Ishikawa (cell line): ENCODE measurements around the gene MAP3K5.
A peak's percentile ranks its signal among the peaks of the same experiment; 100 is the strongest.

Source experiments
- CEBPB ChIP-seq: IDR thresholded peaks from 2 replicates; pipeline ENCODE4 v1.6.1; 2012
- CREB1 ChIP-seq: IDR thresholded peaks from 2 replicates; pipeline ENCODE4 v1.6.1; 2012; ENCODE audit warnings: low read depth
- EGR1 ChIP-seq: IDR thresholded peaks from 2 replicates; pipeline ENCODE4 v1.6.1; 2012
- EP300 ChIP-seq: IDR thresholded peaks from 2 replicates; pipeline ENCODE4 v1.6.1; 2012; ENCODE audit warnings: borderline replicate concordance
- FOXM1 ChIP-seq: IDR thresholded peaks from 2 replicates; pipeline ENCODE4 v1.6.1; 2012; ENCODE audit warnings: low read depth, borderline replicate concordance
- NFIC ChIP-seq: IDR thresholded peaks from 2 replicates; pipeline ENCODE4 v1.6.1; 2012
- RAD21 ChIP-seq: IDR thresholded peaks from 2 replicates; pipeline ENCODE4 v1.6.1; 2012; ENCODE audit warnings: low read depth
- TAF1 ChIP-seq: IDR thresholded peaks from 2 replicates; pipeline ENCODE4 v1.6.1; 2012; ENCODE audit warnings: low read depth, mild to moderate bottlenecking
- TCF12 ChIP-seq: IDR thresholded peaks from 2 replicates; pipeline ENCODE4 v1.6.1; 2012; ENCODE audit warnings: low read depth
- TEAD4 ChIP-seq: IDR thresholded peaks from 2 replicates; pipeline ENCODE4 v1.6.1; 2012
- YY1 ChIP-seq: IDR thresholded peaks from 2 replicates; pipeline ENCODE4 v1.6.1; 2012; ENCODE audit warnings: low read depth
- ZBTB7A ChIP-seq: IDR thresholded peaks from 2 replicates; pipeline ENCODE4 v1.6.1; 2012; ENCODE audit warnings: low read depth
- TF ChIP-seq, protein P1 (sequence below): IDR thresholded peaks from 2 replicates; pipeline ENCODE4 v1.6.1; 2012
- TF ChIP-seq, protein P2 (sequence below): IDR thresholded peaks from 2 replicates; pipeline ENCODE4 v1.6.1; 2012; ENCODE audit warnings: low read depth, mild to moderate bottlenecking
- TF ChIP-seq, protein P3 (sequence below): IDR thresholded peaks from 2 replicates; pipeline ENCODE4 v1.6.1; 2012

Gene MAP3K5

DNA sequence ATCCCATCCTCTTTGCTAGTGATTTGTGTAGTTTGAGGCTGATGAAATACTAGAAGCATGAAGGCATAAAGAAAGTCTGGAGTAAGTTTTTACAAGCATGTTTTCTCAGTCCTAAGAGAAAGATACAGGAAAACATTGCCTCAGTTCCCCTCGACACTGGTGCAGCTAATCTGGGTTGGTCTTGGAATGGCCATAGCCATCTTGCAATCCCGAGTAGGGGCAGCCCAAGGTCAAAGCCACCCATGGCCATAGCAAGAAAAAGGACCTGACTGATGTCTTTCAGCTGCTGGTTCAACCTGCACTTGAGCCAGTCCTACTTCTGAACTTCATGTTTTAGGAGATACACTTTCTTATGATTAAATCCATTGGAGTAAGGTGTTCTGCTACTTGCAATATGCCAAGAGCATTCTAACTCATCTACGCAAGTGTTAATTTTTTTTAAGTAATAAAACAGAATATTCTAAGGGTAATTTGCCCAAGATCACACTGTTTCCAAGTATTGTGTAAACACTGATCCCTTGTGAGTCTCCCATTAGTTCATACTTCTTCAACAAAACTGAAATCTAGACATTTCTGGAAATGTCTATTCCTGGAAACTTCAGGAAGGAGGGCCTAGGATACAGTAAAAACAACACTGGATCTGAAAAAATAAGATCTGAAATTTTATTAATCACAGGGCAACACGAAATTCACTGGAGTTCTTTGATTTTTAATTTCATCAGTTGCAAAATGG is 108.9 kb downstream of the MAP3K5 start:
- TF ChIP-seq, protein P1, sequence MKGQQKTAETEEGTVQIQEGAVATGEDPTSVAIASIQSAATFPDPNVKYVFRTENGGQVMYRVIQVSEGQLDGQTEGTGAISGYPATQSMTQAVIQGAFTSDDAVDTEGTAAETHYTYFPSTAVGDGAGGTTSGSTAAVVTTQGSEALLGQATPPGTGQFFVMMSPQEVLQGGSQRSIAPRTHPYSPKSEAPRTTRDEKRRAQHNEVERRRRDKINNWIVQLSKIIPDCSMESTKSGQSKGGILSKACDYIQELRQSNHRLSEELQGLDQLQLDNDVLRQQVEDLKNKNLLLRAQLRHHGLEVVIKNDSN, result no peak
- TF ChIP-seq CREB1 (no peak), RAD21 (no peak), ZBTB7A (no peak)

DNA sequence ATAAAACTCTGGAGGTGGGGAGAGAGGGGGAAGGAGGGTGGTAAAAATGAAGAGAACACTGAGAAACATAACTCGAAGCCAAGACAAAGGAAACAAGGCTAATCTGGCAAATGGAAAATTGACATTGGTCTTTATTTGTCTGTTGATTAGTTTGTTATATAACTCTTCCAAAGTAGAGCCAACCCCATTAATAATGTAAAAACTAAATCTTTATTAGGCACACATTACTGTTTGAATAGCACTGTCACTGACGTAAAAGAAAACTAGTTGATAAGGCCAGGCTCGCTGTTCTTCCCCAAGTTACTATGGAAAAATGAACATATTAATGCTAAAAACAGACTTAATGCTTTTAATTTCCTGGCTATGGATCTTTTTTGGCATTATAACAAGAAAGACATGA is 110.0 kb downstream of the MAP3K5 start:
- TF ChIP-seq FOXM1 (no peak), TCF12 (no peak), YY1 (no peak)

DNA sequence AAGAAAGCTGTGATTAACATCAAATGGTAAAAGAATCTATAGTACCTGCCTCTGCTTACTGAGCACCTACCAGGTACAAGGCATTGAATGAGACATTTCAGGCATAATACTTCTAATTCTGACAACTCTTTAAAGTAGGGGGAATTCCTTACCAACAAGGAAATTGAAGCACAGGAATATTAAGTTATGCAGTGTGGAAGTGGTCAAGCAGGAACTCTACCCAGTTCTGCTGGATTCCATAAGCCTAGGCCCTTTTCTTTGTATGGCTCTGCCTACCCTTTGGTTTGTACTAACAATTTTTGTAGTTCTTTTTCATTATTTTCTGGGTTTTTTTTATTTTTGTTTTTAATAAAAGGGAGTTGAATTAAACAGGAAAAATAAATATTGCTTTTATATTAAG is 114.5 kb downstream of the MAP3K5 start:
- TF ChIP-seq YY1, result no peak
- TF ChIP-seq NFIC, result no peak
- peak; percentile 71 for TF ChIP-seq TEAD4
- peak; percentile 50 for TF ChIP-seq TCF12
- no peak for TF ChIP-seq EGR1
- TF ChIP-seq, protein P1, result no peak

DNA sequence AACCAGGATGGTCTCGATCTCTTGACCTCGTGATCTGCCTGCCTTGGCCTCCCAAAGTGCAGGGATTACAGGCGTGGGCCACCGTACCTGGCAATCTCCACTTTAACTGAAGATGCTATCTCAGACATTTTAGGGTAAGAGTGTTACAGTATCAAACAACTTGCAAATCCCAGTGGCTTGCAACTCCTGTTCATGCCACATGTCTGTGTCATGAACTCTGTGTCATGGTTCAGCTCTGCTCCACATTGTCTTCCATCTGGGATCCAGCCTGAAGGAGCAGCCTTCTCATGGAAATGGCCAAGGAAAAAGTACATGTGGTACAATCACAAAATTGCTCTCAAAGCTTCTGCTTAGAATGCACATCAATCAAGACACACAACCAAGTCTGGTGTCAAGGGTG is 114.9 kb downstream of the MAP3K5 start:
- TF ChIP-seq FOXM1 (no peak), CEBPB (no peak), EP300 (no peak), TEAD4 (no peak), NFIC (no peak), ZBTB7A (no peak), TAF1 (no peak), CREB1 (no peak), RAD21 (no peak)
- TF ChIP-seq, protein P1, result no peak
- TF ChIP-seq, protein P2, sequence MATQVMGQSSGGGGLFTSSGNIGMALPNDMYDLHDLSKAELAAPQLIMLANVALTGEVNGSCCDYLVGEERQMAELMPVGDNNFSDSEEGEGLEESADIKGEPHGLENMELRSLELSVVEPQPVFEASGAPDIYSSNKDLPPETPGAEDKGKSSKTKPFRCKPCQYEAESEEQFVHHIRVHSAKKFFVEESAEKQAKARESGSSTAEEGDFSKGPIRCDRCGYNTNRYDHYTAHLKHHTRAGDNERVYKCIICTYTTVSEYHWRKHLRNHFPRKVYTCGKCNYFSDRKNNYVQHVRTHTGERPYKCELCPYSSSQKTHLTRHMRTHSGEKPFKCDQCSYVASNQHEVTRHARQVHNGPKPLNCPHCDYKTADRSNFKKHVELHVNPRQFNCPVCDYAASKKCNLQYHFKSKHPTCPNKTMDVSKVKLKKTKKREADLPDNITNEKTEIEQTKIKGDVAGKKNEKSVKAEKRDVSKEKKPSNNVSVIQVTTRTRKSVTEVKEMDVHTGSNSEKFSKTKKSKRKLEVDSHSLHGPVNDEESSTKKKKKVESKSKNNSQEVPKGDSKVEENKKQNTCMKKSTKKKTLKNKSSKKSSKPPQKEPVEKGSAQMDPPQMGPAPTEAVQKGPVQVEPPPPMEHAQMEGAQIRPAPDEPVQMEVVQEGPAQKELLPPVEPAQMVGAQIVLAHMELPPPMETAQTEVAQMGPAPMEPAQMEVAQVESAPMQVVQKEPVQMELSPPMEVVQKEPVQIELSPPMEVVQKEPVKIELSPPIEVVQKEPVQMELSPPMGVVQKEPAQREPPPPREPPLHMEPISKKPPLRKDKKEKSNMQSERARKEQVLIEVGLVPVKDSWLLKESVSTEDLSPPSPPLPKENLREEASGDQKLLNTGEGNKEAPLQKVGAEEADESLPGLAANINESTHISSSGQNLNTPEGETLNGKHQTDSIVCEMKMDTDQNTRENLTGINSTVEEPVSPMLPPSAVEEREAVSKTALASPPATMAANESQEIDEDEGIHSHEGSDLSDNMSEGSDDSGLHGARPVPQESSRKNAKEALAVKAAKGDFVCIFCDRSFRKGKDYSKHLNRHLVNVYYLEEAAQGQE, result no peak
- TF ChIP-seq, protein P3, sequence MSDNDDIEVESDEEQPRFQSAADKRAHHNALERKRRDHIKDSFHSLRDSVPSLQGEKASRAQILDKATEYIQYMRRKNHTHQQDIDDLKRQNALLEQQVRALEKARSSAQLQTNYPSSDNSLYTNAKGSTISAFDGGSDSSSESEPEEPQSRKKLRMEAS, result no peak

DNA sequence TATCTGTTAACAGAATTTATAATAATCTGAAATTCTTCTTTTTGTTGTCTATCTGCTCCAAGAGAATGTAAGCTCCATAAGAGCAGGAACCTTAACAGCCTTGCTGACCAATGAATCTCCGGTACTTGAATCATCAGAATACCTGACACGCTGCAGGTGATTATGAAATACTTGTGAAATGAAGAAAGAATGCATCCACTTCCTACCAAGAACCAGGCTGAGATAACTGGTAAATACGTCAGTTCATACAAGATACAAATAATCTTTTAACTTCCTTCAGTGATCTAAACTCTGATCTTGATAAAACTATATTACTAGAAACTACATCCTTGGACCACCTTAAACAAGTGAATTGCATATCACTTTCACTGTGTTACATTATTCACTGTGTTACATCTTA is 116.2 kb downstream of the MAP3K5 start:
- TF ChIP-seq CEBPB (peak; percentile 89), CREB1 (no peak), YY1 (no peak), TEAD4 (peak; percentile 46; the same call in 1 of the 2 replicates), TAF1 (no peak), EGR1 (no peak), NFIC (no peak), FOXM1 (no peak), TCF12 (no peak)
- TF ChIP-seq, protein P3, result no peak
- TF ChIP-seq, protein P2, result no peak
- TF ChIP-seq, protein P1, result no peak
